ENCODE measurements around the gene HSPE1.

DNA sequence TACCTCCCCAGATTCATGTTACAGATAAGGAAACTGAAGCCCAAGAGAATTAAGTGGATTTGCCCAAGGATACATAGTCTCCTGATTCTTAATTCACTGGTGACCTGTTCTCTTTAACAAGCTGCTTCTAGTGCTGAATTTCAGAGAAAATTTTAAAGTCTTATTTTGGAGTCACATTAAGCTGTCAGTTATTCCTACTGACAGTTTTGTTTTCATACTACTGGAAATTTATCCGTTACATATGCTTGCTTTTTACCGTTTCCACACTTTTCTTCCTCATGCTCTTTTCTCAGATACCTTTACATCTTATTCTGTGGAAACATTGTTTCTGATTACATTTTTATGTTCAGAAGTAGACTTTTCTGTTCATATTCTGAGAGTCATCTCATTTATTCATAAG is 17.0 kb downstream of the HSPE1 start:
- TF ChIP-seq TCF12 (IDR thresholded peaks at IDR 0.05; ENCODE audit: low read depth): no peak
- TF ChIP-seq ZBTB7A (IDR thresholded peaks at IDR 0.05; ENCODE audit: low read depth): no peak
- no peak for TF ChIP-seq NFIC (IDR thresholded peaks at IDR 0.05)
- TF ChIP-seq, protein P1, sequence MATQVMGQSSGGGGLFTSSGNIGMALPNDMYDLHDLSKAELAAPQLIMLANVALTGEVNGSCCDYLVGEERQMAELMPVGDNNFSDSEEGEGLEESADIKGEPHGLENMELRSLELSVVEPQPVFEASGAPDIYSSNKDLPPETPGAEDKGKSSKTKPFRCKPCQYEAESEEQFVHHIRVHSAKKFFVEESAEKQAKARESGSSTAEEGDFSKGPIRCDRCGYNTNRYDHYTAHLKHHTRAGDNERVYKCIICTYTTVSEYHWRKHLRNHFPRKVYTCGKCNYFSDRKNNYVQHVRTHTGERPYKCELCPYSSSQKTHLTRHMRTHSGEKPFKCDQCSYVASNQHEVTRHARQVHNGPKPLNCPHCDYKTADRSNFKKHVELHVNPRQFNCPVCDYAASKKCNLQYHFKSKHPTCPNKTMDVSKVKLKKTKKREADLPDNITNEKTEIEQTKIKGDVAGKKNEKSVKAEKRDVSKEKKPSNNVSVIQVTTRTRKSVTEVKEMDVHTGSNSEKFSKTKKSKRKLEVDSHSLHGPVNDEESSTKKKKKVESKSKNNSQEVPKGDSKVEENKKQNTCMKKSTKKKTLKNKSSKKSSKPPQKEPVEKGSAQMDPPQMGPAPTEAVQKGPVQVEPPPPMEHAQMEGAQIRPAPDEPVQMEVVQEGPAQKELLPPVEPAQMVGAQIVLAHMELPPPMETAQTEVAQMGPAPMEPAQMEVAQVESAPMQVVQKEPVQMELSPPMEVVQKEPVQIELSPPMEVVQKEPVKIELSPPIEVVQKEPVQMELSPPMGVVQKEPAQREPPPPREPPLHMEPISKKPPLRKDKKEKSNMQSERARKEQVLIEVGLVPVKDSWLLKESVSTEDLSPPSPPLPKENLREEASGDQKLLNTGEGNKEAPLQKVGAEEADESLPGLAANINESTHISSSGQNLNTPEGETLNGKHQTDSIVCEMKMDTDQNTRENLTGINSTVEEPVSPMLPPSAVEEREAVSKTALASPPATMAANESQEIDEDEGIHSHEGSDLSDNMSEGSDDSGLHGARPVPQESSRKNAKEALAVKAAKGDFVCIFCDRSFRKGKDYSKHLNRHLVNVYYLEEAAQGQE (IDR thresholded peaks at IDR 0.05; ENCODE audit: low read depth): no peak
- TF ChIP-seq CREB1 (IDR thresholded peaks at IDR 0.05; ENCODE audit: low read depth): no peak
- no peak for TF ChIP-seq TAF1 (IDR thresholded peaks at IDR 0.05; ENCODE audit: low read depth)
- no peak for TF ChIP-seq YY1 (IDR thresholded peaks at IDR 0.05; ENCODE audit: low read depth)
- TF ChIP-seq CEBPB (IDR thresholded peaks at IDR 0.05): no peak
